PC-9 (cell line): ENCODE measurements around the gene ZNF618. TPM values are rescaled to one million over a fixed set of nuclear protein-coding genes. Genes with fewer than 3 reads are reported as not detected.

ENCODE experiments used
- BruUV-seq: library from RNA; stranded (reverse); fragments of 400-500 nt; replicated peaks from 2 replicates; lab custom pipeline; 2021; lab: Mats Ljungman, UMichigan
- CTCF ChIA-PET: fragments of 300-600 bp; sonication (Branson Sonifier 250); formaldehyde crosslinking; loops from one replicate; lab custom pipeline; 2022; ENCODE audit warnings: antibody characterized with exemption; lab: Charles Lee
- POLR2A ChIA-PET: fragments of 300-600 bp; sonication (Branson Sonifier 250); formaldehyde crosslinking; loops from one replicate; lab custom pipeline; 2022; ENCODE audit warnings: antibody characterized with exemption; ENCODE audit not compliant: unreplicated experiment; lab: Charles Lee
- DNase-seq, 2 experiments: peaks; one replicate each; pipeline versions ENCODE4 v3.0.0 to v3.0.0-alpha.2; 2015 to 2022; ENCODE audit warnings: mixed read lengths in 1 of 2
- H2AFZ ChIP-seq: fragments of 200-600 bp; sonication (generic); 2 replicates; pipeline ENCODE4 v1.8.1; 2017; ENCODE audit warnings: antibody characterized with exemption
- H3F3A ChIP-seq: fragments of 200-600 bp; sonication (generic); 2 replicates; pipeline ENCODE4 v1.8.1; 2017; ENCODE audit warnings: antibody characterized with exemption, mild to moderate bottlenecking, low read depth; ENCODE audit not compliant: insufficient read depth
- H3K27ac ChIP-seq: fragments of 200-600 bp; sonication (generic); 2 replicates; pipeline ENCODE4 v1.6.1; 2016; ENCODE audit warnings: mixed run types
- H3K27me3 ChIP-seq: fragments of 200-600 bp; sonication (generic); 2 replicates; pipeline ENCODE4 v1.6.1; 2016; ENCODE audit warnings: low read depth, mixed run types; ENCODE audit not compliant: insufficient read depth
- H3K36me3 ChIP-seq: fragments of 200-600 bp; sonication (generic); 2 replicates; pipeline ENCODE4 v1.6.1; 2016; ENCODE audit warnings: low read depth, mixed run types
- H3K4me1 ChIP-seq: fragments of 200-600 bp; sonication (generic); replicated peaks from 2 replicates; pipeline ENCODE4 v1.6.1; 2016; ENCODE audit warnings: mixed run types; ENCODE audit not compliant: insufficient read depth
- H3K4me2 ChIP-seq: fragments of 200-600 bp; sonication (generic); 2 replicates; pipeline ENCODE4 v1.6.1; 2017; ENCODE audit warnings: mixed run types
- H3K4me3 ChIP-seq: fragments of 200-600 bp; sonication (generic); 2 replicates; pipeline ENCODE4 v1.6.1; 2016; ENCODE audit warnings: mixed run types
- H3K79me2 ChIP-seq: fragments of 200-600 bp; sonication (generic); 2 replicates; pipeline ENCODE4 v1.6.1; 2017; ENCODE audit warnings: low read depth, mixed run types
- H3K9me2 ChIP-seq: fragments of 200-600 bp; sonication (generic); 2 replicates; pipeline ENCODE4 v1.8.1; 2017; ENCODE audit warnings: mild to moderate bottlenecking; ENCODE audit not compliant: insufficient read depth
- H3K9me3 ChIP-seq: fragments of 200-600 bp; sonication (generic); 2 replicates; pipeline ENCODE4 v1.8.1; 2016; ENCODE audit warnings: low read depth; ENCODE audit not compliant: insufficient read depth
- H4K20me1 ChIP-seq: fragments of 200-600 bp; sonication (generic); 2 replicates; pipeline ENCODE4 v1.8.1; 2017; ENCODE audit not compliant: insufficient read depth
- CTCF ChIP-seq: fragments of 200-600 bp; sonication (generic); conservative IDR thresholded peaks from 2 replicates; pipeline ENCODE4 v1.6.1; 2017; ENCODE audit warnings: mixed run types, antibody characterized with exemption, mild to moderate bottlenecking, moderate library complexity
- EZH2 ChIP-seq: fragments of 200-600 bp; sonication (generic); IDR thresholded peaks from 2 replicates; pipeline ENCODE4 v1.8.0; 2017; ENCODE audit warnings: antibody characterized with exemption, low read depth
- intact Hi-C: fragments of 100-400 bp; cut with micrococcal nuclease; formaldehyde crosslinking; loops from one replicate; pipeline ENCODE4 v1.10.0; 2022; ENCODE audit not compliant: unreplicated experiment
- total RNA-seq: library from RNA; stranded (reverse); gene quantifications from 2 replicates; pipeline ENCODE4 v1.2.3, GENCODE V29; 2021

ZNF618 gene
- total RNA-seq, 1 experiment from 2014 or later, result 0.20 TPM

GRCh38 chr9:114051706-114052105 lies 175.6 kb downstream of the ZNF618 start:
- H2AFZ ChIP-seq, result no peak overlapping the region
- ChIA-PET CTCF (no interaction called here), POLR2A (no interaction called here)
- DNase-seq, result no peak
- H3K27ac ChIP-seq, result no peak overlapping the region
- no peak overlapping the region for H3K4me2 ChIP-seq
- H3K4me1 ChIP-seq, result no peaks in the 10 kb centered on the region
- H3K9me2 ChIP-seq, result no peaks in the 10 kb centered on the region
- no peaks in the 10 kb centered on the region for H3K9me3 ChIP-seq
- H3K79me2 ChIP-seq, result no peaks in the 10 kb centered on the region
- no peaks in the 10 kb centered on the region for H3K36me3 ChIP-seq
- H3K27me3 ChIP-seq, result peaks cover 96% of the 10 kb centered on the region
- no peak overlapping the region for H3K4me3 ChIP-seq
- no TSS peak for BruUV-seq
- TF ChIP-seq CTCF (no peak), EZH2 (no peak)
- intact Hi-C loops, result no loop called here
- H3F3A ChIP-seq, result no peaks in the 10 kb centered on the region
- no peaks in the 10 kb centered on the region for H4K20me1 ChIP-seq

- Histone ChIP-seq H3K4me2 (no peak overlapping the region), H3K79me2 (no peaks in the 10 kb centered on the region), H3K9me3 (no peaks in the 10 kb centered on the region), H4K20me1 (no peaks in the 10 kb centered on the region), H3K4me3 (no peak overlapping the region), H3K4me1 (no peaks in the 10 kb centered on the region), H2AFZ (no peak overlapping the region), H3F3A (no peaks in the 10 kb centered on the region), H3K27ac (no peak overlapping the region), H3K27me3 (peaks cover 97% of the 10 kb centered on the region), H3K9me2 (no peaks in the 10 kb centered on the region), H3K36me3 (no peaks in the 10 kb centered on the region)
- ChIA-PET CTCF (no interaction called here), POLR2A (no interaction called here)
- BruUV-seq, result no TSS peak
- no peak for TF ChIP-seq EZH2
- TF ChIP-seq CTCF, result no peak
- intact Hi-C loops, result no loop called here
- no peak for DNase-seq
Observed at GRCh38 chr9:114053246-114054005, 177.3 kb downstream of the ZNF618 start.

- H4K20me1 ChIP-seq, result no peaks in the 10 kb centered on the region
- ChIA-PET CTCF (no interaction called here), POLR2A (no interaction called here)
- H3K36me3 ChIP-seq, result no peaks in the 10 kb centered on the region
- no peak for DNase-seq
- no peak overlapping the region for H3K27ac ChIP-seq
- H3K4me1 ChIP-seq, result no peaks in the 10 kb centered on the region
- no peaks in the 10 kb centered on the region for H3K9me2 ChIP-seq
- H3K9me3 ChIP-seq, result no peaks in the 10 kb centered on the region
- H3K4me2 ChIP-seq, result no peak overlapping the region
- H3F3A ChIP-seq, result no peaks in the 10 kb centered on the region
- intact Hi-C loops, result no loop called here
- no peaks in the 10 kb centered on the region for H3K79me2 ChIP-seq
- H2AFZ ChIP-seq, result no peak overlapping the region
- no peak overlapping the region for H3K4me3 ChIP-seq
- no peak for TF ChIP-seq EZH2
- BruUV-seq, result no TSS peak
- peaks cover 97% of the 10 kb centered on the region for H3K27me3 ChIP-seq
Observed at GRCh38 chr9:114054191-114054690, 178.1 kb downstream of the ZNF618 start.
